Muscle of arm (tissue), 12 donors: ENCODE results near the gene TBX2. TPM values are rescaled to one million over a fixed set of nuclear protein-coding genes. Genes with fewer than 3 reads are reported as not detected.

Source experiments
- DNase-seq: peaks from one replicate; pipeline ENCODE4 v3.0.0-alpha.2; 2013
- polyA plus RNA-seq, 12 donors: library from polyadenylated mRNA; unstranded; fragments of 120-200 nt; gene quantifications; one replicate each; pipeline ENCODE4 v1.2.1, GENCODE V29; 2013; ENCODE audit not compliant: insufficient read length in 12 of 12

TBX2 gene
- polyA plus RNA-seq, 12 donors: 6.1 to 11.7 (median 8.0) TPM; not detected in 1

GRCh38 chr17:61368049-61368831 lies 31.4 kb upstream of the TBX2 start:
- DNase-seq: no peak

DNA sequence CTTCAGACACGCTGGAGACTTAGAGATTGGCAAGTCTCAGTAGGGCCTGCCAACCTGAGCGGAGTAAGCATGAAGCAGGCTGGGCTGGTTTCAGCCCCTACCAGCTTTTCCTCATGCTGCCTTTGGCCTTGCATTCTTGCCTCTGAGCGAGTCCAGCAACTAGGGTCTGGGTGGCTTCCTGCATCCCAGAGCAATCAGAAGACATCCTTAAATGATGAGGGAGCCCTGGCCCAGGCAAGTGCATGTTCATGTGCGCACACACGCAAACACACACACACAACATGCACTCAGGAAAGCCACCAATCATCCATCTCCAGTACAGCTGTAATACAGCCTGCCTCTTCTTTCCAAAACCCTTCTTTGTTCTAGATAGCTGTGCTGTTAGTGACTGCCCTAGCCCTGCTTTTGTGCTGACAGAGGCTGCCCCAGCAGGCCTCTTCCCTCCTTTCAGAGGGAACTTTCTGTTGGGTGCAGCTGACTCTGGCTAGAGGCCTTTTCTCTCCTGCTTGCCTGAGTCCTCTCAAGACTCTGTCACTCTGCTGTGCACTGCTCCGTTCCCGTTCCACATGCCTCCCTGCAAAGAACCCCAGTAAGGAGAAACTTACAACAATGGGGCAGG lies 30.7 kb upstream of the TBX2 start:
- no peak for DNase-seq

- no peak for DNase-seq
These were observed 29.9 kb upstream of the TBX2 start for GRCh38 chr17:61369751-61370150.

DNA sequence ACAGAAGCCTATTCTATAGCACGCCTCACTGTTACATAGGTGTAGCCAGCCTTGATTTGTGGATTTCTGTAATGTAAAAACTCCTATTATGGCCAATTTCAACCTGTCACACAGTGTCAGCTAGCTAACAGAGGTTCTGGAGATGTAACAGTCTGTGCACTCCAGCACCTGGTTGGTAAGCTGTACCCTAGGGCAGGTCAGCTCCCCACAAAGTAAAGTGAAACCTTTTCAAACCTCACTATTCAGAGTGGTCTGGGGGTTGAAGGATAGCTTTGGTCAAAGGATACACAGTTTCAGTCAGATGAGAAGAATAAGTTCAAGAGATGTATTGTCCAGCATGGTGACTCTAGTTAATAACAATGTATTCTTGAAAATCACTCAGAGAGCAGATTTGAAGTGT lies 28.5 kb upstream of the TBX2 start:
- no peak for DNase-seq

- no peak for DNase-seq
These were observed 28.0 kb upstream of the TBX2 start for GRCh38 chr17:61371606-61372005.

DNA sequence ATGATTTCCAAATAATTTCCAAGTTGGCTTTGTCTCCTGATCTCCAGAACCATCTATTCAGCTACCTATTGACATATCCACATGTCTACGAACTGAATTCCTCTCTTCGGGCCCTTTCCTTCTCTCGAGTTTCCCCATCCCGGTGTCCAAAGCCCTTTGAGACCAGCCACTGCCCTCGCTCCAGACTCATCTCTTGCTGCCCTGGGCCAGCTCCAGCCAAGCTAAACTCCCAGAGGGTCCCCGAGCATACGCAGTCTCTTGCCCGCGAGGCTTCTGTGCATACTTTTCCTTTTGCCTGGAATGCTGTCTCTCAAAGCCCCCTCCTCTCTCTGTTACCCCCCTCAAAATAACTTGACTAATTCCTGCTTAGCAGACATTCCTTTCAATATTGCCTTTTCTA lies 27.2 kb upstream of the TBX2 start:
- no peak for DNase-seq

DNA sequence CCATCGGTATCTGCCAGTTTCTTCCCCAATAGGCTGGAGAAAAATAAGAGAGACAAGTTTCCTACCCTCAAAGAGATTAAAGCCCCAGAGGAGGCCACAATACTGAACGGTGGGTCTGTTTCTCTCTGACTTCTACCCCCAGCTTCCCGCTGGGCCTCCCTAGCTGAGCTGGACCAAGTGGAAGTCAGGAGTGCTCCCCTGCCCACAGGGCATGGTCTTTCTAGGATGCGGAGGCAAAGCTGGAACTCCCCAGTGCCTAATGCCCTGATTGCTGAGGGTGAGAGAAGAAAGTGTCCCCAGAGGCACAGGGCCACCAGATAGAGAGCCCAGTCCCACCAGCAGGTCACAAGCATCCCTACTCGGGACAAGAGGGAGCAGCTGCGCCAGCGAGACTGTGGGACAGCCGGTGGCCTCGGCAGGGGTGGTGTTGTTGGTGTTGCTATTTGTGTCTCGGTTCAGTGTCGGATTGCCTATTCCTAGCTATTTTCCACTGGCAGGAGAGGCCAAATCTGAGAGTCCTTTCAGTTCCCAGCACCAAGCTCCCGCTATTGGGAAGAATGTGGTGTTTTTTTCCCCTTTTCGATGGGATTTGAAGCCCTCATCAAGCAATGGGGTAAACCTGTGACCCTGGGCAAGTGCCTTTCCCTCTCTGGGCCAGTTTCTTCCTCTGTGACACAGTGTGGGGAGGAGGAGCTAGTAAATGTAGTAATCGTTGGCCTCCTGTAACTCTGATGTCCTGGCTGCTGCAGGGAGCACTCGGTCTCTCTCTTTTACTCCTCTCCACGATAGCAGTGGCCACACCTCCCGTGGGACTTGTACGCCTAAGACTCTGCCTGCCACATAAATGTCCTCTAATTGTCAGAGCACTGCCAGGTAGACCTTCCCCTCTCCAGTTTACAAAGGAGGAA lies 22.5 kb upstream of the TBX2 start:
- DNase-seq: no peak

GRCh38 chr17:61378658-61379456 lies 20.8 kb upstream of the TBX2 start:
- DNase-seq: no peak

- DNase-seq: no peak
These were observed 20.0 kb upstream of the TBX2 start for GRCh38 chr17:61379457-61380216.

DNA sequence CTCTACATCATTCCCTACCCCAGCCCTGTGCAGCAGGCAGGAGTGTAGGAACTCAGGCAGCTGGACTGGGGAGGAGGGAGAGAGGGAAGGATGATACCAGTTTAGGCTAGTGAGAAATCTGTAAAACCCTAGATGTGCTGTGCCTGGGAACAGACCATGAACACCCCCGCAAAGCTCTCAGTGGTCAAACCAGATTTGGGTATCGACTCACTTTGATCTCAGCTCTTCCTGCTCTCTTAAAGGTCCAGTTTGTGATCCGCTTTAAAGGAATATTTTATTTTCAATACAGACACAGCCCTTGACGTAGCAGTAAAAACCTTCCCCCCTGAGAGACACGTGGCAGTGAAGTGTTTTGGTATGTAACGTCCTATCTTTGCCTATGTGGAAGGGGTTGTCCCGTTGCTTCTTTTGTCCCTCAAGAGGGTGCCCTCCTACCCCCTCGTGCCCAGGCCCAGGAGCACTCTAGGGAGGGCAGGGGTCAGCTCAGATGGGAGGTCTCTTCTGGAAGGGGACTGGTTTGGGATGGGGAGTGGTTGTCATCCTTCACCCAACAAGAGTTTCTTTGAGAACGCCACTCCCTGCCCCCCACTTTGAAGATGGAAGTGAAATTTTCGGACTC lies 19.3 kb upstream of the TBX2 start:
- no peak for DNase-seq

DNA sequence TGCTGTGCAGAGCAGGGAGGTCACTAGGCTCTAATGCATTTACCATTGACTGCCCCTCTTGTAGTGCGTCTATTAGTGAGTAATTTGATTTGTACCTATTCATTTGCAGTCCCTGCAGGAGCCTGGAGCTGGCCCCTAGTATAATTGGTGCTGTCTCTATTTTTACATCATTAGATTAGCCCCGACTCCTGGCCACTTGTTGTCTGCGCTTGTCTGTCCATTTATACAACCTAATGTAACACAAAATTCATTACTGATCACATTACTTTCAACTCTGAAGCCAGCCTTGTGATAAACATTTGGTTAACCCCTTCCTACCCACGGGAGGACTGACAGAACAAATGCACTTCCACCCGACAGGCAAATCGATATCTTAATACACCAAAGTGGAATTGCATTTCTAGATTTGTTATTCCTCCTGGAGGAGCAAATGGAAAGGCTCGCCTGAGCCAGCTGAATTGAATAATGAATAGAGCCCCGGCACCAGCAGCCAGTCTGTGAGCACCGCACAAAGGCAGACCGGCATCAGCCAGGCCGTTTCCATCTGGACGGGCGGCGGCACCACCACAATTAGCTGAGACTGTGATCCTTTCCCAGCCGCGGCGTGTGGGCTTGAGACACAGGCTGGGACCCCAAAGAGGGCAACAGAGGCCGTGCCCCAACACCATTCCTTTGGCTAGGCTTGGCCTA lies 18.7 kb upstream of the TBX2 start:
- DNase-seq: no peak

GRCh38 chr17:61381537-61381936 lies 18.1 kb upstream of the TBX2 start:
- no peak for DNase-seq

DNA sequence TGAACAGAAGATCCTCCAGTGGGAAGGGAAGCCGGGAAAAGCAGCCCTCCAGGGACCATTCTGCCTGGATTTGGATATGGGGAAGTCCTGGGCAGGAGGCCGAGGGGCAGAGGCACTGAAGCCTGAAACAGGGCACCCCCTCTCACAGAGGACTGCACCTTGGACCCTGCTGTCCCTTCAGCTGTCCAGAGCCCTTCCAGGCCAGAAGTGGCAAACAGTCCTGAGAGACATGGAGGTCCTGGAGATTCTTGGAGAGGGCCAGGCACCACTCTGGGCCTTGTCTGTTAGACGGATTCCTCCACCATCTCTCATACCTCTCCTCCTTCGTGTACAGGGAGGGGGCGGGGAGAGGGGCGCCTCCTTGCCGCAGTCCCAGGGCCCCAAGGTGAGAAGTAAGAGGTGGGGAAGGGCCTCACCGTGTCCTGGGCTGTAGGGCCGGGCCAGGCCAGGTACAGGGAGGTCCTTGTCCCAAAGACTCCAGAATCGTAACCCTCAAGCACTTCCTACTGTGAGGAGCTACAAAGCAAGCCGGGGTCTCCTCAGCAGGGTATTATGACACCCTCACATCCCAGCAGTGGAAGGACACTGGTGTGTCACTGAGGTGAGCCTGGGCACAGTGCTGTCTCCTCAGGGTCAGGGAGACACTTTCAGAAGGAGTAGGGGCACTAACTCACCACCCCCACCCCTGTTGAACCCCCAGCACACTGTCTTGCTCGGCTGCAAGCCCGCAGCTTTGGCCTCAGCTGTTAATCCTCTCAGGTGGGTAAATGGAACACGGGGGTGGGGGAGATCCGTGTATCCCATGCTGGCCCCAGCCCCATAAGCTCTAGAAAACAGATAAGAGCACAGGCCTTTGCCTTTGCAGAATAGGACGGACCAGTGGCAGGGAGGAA lies 16.6 kb upstream of the TBX2 start:
- no peak for DNase-seq

DNA sequence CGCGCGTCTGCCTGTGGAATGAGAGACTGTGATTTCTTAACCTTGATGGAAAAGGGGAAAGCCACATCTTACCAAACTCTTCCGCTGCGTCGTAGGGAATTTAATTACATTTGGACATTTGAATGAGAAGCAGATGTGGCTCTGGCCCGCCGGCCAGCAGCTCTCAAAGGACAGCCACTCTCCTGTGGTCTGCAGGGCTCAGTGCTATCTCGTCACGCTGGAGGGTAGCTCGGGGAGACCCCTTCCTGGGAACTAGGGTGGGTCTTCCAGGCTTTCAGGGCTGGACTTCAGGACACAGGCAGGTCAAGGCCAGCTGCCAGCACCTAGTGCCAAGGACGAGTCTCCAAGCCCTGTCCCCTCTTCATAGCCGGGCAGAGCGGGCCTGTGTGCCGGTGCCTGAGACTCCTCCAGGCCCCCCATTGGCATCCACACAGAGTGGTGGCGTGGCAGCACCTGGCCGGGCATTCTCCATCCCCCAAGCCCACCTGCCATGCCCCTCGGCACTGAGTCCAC lies 15.9 kb upstream of the TBX2 start:
- no peak for DNase-seq

DNA sequence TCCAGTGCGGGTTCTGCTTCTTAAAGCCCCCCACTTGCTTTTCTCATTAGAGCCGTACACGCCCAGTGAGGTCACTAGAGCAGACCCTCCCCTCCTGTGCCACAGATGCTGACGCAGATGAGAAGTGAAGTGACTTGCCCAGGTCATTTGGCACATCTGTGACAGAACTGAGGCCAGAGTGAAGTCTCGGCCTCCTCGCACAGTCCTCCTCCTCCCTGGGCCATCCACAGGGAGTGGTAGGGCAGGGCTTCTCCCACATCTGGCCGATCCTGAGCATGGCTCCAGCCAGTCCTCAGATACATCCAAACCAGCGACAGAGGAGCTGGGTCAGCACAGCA lies 15.3 kb upstream of the TBX2 start:
- no peak for DNase-seq

DNA sequence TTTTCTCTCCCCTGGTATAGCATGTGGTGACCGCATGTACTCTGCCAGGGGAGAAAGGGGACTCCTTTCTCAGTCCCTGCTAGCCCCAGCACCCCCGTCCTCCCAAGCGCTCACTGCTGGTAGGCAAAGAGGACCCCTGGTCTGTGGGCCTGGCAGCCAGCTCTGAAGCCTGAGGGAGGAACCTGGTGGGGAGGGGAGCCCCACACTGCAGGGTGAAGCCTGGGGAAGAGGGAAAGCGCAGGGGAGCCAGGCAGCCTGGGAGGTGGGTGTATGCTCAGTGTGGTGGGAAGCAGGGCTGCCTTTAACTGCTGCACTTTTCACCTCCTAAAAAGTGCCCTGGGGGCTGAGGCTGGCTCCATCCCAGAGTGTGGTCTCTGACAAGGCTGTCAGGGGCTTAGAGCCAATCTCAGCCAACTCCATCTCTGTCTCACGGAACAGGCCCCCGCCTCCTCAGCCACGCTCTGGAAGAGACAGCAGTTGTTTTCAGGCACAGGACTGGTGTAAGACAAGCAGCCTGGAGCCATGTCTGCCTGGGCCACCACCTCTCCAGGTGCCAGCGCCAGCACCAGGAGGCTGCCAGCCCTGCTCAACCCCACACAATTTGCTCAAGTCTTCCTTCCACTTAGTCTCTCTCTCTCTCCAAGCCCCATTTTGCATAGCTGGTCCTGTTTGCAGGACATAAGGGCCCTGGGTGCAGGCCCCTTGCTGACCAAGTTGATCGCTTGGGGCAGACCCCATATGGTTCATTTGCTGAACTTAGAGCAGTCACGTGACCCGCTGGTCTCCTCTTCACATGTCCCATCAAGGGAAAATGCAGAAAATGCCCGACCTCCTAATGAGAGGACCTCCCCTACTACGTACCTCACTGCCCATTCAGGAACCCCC lies 14.7 kb upstream of the TBX2 start:
- no peak for DNase-seq

DNA sequence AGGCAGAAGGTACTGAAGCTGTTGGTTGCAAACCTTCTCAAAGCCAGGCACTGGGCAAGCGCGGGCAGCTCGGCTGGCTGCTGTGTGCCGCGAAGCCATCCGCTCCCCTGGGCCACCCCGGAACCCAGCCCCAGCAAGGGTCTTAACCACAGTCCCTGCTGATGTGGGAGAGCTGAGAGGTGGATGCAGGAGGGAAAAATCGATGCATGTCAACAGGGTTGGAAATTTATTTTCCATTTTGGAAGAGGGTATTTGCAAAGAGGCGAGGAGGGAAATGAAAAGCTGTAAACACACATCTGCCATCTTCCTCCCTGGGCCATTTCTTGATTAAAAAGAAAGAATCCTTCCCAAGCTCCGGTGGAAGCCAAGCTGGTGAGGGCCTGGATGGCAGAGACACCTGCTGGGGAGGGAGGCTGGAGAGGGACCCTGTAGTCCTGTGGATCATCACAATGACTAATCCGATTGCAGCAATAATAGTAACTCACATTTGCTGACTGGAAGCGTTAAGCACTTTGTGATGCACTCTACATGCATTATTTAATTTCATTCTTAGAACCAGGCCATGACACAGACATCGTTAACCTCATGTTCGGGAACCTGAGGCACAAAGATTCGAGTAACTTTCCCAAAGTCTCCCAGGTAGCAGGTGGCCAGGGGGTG lies 13.9 kb upstream of the TBX2 start:
- DNase-seq: no peak
